Measurements from ENCODE around the gene KIF26B. TPM values are rescaled to one million over a fixed set of nuclear protein-coding genes. Genes with fewer than 3 reads are reported as not detected.

KIF26B gene
- total and polyA plus RNA-seq, 2 of the 4 experiments (the other 2 are of a cell fraction) = 0.53 to 0.54 TPM

DNA sequence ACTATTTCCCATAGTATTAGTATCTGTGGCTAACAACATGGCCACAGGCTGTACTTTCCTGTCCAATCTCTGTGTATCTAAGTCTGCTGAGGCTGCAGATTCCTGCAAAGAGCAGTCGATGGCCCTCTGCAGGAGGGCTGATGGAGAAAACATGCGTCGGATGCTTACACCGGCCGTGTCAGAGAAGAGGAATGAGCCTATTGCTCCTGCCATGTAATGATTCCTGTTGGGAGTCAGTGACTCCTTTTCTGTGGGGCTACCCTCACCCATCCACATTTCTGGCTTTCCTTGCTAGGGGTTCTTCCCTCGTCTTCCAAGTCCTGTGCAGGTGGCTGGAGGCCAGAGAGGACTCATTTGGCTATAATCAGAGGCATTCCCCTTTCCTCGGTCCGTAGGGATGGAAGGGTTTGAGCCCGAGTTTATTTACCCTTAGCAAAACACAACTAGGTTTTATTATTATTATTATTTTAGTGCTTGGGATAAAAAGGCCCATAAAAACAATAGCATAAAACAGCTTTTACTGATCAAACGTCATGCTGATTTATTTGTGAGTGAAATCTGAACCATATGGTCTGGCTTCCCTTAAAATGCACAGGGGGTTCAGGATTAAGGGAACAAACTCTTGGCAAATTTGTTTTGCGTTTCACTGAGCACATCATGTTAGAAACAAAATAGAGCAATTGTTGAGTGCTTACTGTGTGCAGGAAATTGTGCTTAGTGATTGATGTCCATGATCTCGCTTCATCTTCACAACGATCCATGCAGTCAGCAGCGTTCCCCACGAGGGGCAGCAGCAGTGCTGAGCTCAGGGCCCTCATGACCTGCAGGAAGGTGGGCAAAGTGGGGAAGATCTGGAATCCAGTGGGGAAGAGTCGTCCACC lies 70.8 kb downstream of the KIF26B start:
- ChIA-PET CTCF (no interaction called here), POLR2A (ENCODE audit: unreplicated experiment) (no interaction called here)
- Histone ChIP-seq H3K9me3 (ENCODE audit: control insufficient read depth, insufficient read depth, low read length) (no peaks in the 10 kb centered on the region), H3K9me1 (ENCODE audit: insufficient read depth, low read length) (no peaks in the 10 kb centered on the region), H2BK120ac (ENCODE audit: low read depth, low read length) (no peak overlapping the region), H2BK20ac (ENCODE audit: low read depth, low read length) (no peak overlapping the region), H4K91ac (ENCODE audit: insufficient read depth, low read depth, low read length) (no peak overlapping the region), H3K79me1 (ENCODE audit: low read depth in 1 of 2, low read length in 2 of 2) (no peaks in the 10 kb centered on the region), H3K27ac (ENCODE audit: insufficient read depth, low read length) (no peak overlapping the region), H3K4me3 (ENCODE audit: insufficient read depth, low read depth, low read length) (no peak overlapping the region), H3K4me1 (ENCODE audit: control insufficient read depth, insufficient read depth, low read length) (peaks cover under 1% of the 10 kb centered on the region; the same call in 1 of the 2 replicates), H2BK15ac (ENCODE audit: low read depth, low read length) (no peak overlapping the region), H3K56ac (ENCODE audit: extremely low read depth, insufficient read depth, low read length) (no peak overlapping the region), H3K4ac (ENCODE audit: low read depth, low read length) (no peak overlapping the region), H4K20me1 (ENCODE audit: insufficient read depth, low read length) (no peaks in the 10 kb centered on the region), H2AK5ac (ENCODE audit: low read depth, low read length) (no peak overlapping the region), H3K14ac (replicated peaks; ENCODE audit: low read depth, low read length) (no peak overlapping the region), H3K18ac (ENCODE audit: low read depth, low read length) (no peak overlapping the region), H4K8ac (ENCODE audit: low read depth in 2 of 2, low read length in 2 of 2) (no peak overlapping the region), H3K36me3 (ENCODE audit: control insufficient read depth, insufficient read depth, low read length) (no peaks in the 10 kb centered on the region), H2BK5ac (ENCODE audit: low read depth, low read length, poor library complexity, severe bottlenecking) (no peak overlapping the region), H2AFZ (replicated peaks; ENCODE audit: low read length, poor library complexity) (no peak overlapping the region), H4K5ac (ENCODE audit: low read depth, low read length) (no peak overlapping the region), H3K27me3 (ENCODE audit: control insufficient read depth, insufficient read depth, low read length) (no peaks in the 10 kb centered on the region), H2AK9ac (replicated peaks; ENCODE audit: low read depth, low read length, poor library complexity) (no peak overlapping the region), H3K4me2 (ENCODE audit: low read depth, low read length) (no peak overlapping the region), H3K9ac (ENCODE audit: low read depth, low read length) (no peak overlapping the region), H3K23ac (ENCODE audit: low read depth, low read length) (no peak overlapping the region)
- no TSS peak for BruUV-seq (replicated peaks)
- TF ChIP-seq, protein P1, sequence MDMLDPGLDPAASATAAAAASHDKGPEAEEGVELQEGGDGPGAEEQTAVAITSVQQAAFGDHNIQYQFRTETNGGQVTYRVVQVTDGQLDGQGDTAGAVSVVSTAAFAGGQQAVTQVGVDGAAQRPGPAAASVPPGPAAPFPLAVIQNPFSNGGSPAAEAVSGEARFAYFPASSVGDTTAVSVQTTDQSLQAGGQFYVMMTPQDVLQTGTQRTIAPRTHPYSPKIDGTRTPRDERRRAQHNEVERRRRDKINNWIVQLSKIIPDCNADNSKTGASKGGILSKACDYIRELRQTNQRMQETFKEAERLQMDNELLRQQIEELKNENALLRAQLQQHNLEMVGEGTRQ (IDR thresholded peaks at IDR 0.05; ENCODE audit: low read depth, low read length) = no peak
- TF ChIP-seq RAD21 (IDR thresholded peaks at IDR 0.05; ENCODE audit: low read length) = no peak
- TF ChIP-seq RFX5 (IDR thresholded peaks at IDR 0.05; ENCODE audit: low read depth, low read length) = no peak
- TF ChIP-seq MXI1 (IDR thresholded peaks at IDR 0.05; ENCODE audit: borderline replicate concordance, low read depth, low read length) = no peak
- peak; percentile 83 for TF ChIP-seq MAFK (IDR thresholded peaks at IDR 0.05; ENCODE audit: low read depth, low read length)
- no peak for TF ChIP-seq CEBPB (IDR thresholded peaks at IDR 0.05; ENCODE audit: low read depth, low read length)
- no peak for TF ChIP-seq POLR2A (IDR thresholded peaks at IDR 0.05; ENCODE audit: low read depth, low read length)
- DNase-seq (peak; percentile 45), ATAC-seq (ENCODE audit: low read depth) (peak; percentile 89)
- 20% methylated on average over 1 of the region's 16 CpGs; no CpG with 5 or more reads in 1 of the 2 experiments for WGBS, 2 experiments (ENCODE audit: extremely low coverage in 2 of 2, insufficient read length in 1 of 2)
- intact Hi-C loops (cut with micrococcal nuclease) = no loop called here
- dilution Hi-C loops (cut with HindIII; ENCODE audit: low sequenced_read_pairs, unreplicated experiment) = no loop called here
- in situ Hi-C loops (cut with MboI; ENCODE audit: low sequenced_read_pairs) = no loop called here

Measured in IMR-90 (cell line).